NCI-H2107 treated with DMSO at 0.1 percent for 48 hours (cell line): ENCODE results near the gene LRP5.
"Not testable (repeated sequence)": the region's sequence is repeated elsewhere in the genome, so short reads cannot be mapped to it uniquely, and the experiment has no call there.

Experiments
- DNase-seq: peaks from one replicate; lab custom pipeline; 2025; ENCODE audit not compliant: unreplicated experiment; lab: John Stamatoyannopoulos, UW

The LRP5 gene

GRCh38 chr11:68460741-68461574, 148.6 kb downstream of the LRP5 start, which contains the start of gene PPP6R3:
PPP6R3 (plus strand) TSS chr11:68460752; CDS start chr11:68537665, 76,913 bp downstream.
- no peak for DNase-seq

DNA sequence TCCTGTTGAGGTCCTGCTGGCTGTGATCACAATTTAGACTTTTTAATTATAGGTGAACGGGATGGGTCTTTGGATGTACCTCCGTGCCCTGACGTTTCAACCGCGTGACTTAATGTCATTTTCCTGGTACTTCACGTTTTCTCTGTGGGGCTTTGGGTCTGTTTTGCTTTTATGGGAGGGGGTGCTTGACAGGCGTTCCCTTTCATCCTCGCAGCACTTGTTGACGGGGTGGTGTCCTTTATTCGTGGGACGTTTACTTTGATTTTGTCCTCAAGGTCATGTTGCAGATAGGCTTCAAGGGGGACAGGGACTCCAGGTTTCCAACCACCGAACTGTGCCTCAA, 149.2 kb downstream of the LRP5 start:
- no peak for DNase-seq

GRCh38 chr11:68463714-68464113, 151.3 kb downstream of the LRP5 start:
- no peak for DNase-seq

GRCh38 chr11:68467201-68467834, 154.9 kb downstream of the LRP5 start:
- no peak for DNase-seq

DNA sequence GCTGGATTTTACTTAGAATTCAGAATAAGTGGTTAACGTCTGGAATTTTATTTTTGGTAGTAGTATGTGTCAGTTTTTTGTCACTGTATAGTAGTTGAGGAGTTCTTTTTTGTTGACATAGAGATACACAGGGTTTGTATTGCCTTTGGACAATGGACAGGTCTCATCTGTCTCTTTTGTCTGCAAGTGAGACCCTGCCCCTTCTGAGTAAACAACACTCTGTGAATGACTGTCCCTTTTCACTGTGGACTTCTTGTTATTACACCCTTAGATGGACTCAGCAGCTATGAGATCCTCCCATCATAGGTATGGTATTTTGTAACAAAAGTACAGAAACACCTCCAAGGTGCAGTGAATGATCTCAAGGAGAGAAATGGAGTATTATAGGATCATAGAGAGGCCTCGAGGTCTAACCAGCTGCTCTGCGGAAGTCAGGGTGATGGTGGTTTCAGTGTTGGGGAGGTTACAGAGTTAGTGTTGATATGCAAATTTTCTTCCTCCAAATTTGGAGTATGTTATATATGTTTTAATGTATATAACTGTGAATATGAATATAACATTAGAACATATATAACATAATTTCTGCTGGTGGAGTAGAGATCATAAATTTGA, 155.9 kb downstream of the LRP5 start:
- no peak for DNase-seq

GRCh38 chr11:68469122-68469521, 156.7 kb downstream of the LRP5 start:
- DNase-seq, result no peak

DNA sequence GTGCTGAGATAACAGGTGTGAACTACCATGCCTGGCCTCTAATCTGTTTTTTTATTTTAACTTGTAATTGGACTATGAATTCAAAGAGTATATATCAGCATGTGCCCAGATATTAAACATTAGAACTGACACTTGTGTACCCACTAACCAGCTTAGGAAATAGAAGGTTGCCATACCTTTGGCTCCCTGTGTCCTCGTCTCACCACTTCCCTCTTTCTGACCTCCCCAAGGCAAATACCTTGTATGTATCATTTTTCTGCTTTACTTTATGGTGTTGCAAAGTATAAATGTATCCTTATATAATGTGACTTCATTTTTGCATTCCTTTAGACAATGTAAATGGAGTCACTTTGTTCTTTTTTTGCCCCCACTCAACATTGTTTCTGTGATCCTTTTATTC, 157.3 kb downstream of the LRP5 start:
- DNase-seq, result no peak

DNA sequence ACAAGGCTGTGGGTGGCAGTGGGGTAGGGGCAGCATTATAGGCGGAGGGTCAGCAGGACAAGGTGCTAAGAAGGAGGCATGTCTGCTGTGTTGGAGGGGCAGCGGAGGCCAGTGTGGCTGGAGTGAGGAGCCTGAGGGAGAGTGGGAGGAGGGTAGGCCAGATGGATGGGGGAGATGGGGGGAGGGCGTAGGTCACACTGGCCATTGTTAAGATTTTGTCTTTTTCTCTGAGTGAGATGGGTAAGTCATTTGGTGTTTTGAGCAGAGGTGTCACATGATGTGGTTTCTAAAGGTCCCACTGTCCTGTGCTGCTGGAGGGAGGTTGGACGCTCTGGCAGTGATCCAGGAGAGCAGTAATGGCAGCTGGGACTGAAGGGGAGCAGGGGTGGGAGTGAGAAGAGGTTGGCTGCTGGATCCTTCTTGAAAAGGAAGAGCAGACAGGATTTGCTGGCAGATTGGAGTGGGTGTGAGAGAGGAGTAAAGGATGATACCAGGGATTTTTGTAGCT, 158.0 kb downstream of the LRP5 start:
- DNase-seq, result no peak

- no peak for DNase-seq
Measured at GRCh38 chr11:68471360-68472340, 159.3 kb downstream of the LRP5 start.

- no peak for DNase-seq
Measured at GRCh38 chr11:68472778-68473177, 160.4 kb downstream of the LRP5 start.

DNA sequence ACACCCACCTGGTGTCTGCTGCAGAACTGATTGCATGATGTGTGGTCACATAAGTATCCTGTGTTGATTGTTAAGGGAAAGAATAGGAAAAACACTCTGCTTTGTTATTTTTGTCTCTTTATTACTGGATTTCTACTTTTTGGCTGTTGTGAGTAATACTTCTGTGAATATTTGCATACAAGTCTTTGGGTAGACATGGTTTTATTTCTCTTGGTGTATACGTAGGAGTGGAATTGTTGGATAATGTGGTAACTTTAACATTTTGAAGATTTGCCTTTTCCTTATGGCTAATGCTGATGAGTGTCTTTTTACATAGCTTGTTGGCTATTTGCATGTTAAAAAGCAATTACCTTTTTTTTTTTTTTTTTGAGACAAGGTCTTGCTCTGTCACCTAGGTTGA, 161.3 kb downstream of the LRP5 start:
- no peak for DNase-seq

- not testable (repeated sequence) for DNase-seq
Measured at GRCh38 chr11:68475626-68476025, 163.2 kb downstream of the LRP5 start.

GRCh38 chr11:68479390-68479789, 167.0 kb downstream of the LRP5 start:
- DNase-seq, result no peak

DNA sequence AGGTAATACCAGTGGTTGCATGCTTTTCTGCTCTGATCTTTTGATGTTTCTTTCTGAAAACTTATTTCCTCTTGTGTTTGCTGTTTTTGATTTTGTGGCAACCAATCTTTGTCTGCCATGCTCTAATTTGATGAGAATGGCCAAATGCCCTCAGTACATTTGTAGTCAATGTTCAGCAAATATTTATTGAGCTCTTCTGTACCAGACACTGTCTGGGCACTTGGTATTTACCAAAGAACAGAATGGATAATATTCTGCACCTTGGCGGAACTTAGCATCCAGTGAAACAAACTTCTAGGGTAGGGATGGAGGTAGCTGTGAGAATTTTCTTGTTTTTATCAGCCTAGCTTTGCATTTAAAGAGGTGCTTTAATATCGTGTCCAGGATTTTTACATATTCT, 167.8 kb downstream of the LRP5 start:
- no peak for DNase-seq

- DNase-seq, result no peak
Measured at GRCh38 chr11:68480852-68481510, 168.6 kb downstream of the LRP5 start.

- peak; percentile 27 for DNase-seq
Measured at GRCh38 chr11:68481579-68482240, 169.3 kb downstream of the LRP5 start.

GRCh38 chr11:68488623-68489022, 176.2 kb downstream of the LRP5 start:
- no peak for DNase-seq

- no peak for DNase-seq
Measured at GRCh38 chr11:68495220-68495729, 182.9 kb downstream of the LRP5 start.

GRCh38 chr11:68495872-68496271, 183.5 kb downstream of the LRP5 start:
- DNase-seq, result no peak
